Amniotic epithelial cell (primary cell): ENCODE results near the gene SHANK2.
"Not testable (repeated sequence)": the region's sequence is repeated elsewhere in the genome, so short reads cannot be mapped to it uniquely, and the experiment has no call there.

ENCODE experiments used
- DNase-seq: peaks from one replicate; pipeline ENCODE4 v3.0.0-alpha.2; 2010; ENCODE audit warnings: low read depth

Gene SHANK2

GRCh38 chr11:71245601-71246391 is 6.6 kb downstream of the SHANK2 start:
- DNase-seq, result no peak

GRCh38 chr11:71244116-71244810 is 8.1 kb downstream of the SHANK2 start:
- DNase-seq, result peak; percentile 7

GRCh38 chr11:71242391-71242790 is 10.0 kb downstream of the SHANK2 start:
- no peak for DNase-seq

- no peak for DNase-seq
Measured at GRCh38 chr11:71241721-71242259, 10.6 kb downstream of the SHANK2 start.

GRCh38 chr11:71240865-71241691 is 11.3 kb downstream of the SHANK2 start:
- DNase-seq, result peak; percentile 97

GRCh38 chr11:71240061-71240690 is 12.2 kb downstream of the SHANK2 start:
- DNase-seq, result no peak

GRCh38 chr11:71239581-71239980 is 12.8 kb downstream of the SHANK2 start:
- DNase-seq, result no peak

GRCh38 chr11:71238941-71239340 is 13.4 kb downstream of the SHANK2 start:
- no peak for DNase-seq

- no peak for DNase-seq
Measured at GRCh38 chr11:71238285-71238875, 14.0 kb downstream of the SHANK2 start.

GRCh38 chr11:71237853-71238252 is 14.5 kb downstream of the SHANK2 start:
- no peak for DNase-seq

- no peak for DNase-seq
Measured at GRCh38 chr11:71236836-71237475, 15.4 kb downstream of the SHANK2 start.

GRCh38 chr11:71235719-71236118 is 16.7 kb downstream of the SHANK2 start:
- no peak for DNase-seq

GRCh38 chr11:71233896-71234852 is 18.2 kb downstream of the SHANK2 start:
- DNase-seq, result not testable (repeated sequence)

GRCh38 chr11:71232364-71232763 is 20.0 kb downstream of the SHANK2 start:
- DNase-seq, result no peak

GRCh38 chr11:71228961-71229360 is 23.4 kb downstream of the SHANK2 start:
- DNase-seq, result no peak

GRCh38 chr11:71227058-71227659 is 25.2 kb downstream of the SHANK2 start:
- DNase-seq, result no peak

- DNase-seq, result no peak
Measured at GRCh38 chr11:71223671-71224660, 28.4 kb downstream of the SHANK2 start.

- DNase-seq, result no peak
Measured at GRCh38 chr11:71223081-71223405, 29.3 kb downstream of the SHANK2 start.
